ENCODE measurements around the gene ZNF12.

ZNF12 gene

DNA sequence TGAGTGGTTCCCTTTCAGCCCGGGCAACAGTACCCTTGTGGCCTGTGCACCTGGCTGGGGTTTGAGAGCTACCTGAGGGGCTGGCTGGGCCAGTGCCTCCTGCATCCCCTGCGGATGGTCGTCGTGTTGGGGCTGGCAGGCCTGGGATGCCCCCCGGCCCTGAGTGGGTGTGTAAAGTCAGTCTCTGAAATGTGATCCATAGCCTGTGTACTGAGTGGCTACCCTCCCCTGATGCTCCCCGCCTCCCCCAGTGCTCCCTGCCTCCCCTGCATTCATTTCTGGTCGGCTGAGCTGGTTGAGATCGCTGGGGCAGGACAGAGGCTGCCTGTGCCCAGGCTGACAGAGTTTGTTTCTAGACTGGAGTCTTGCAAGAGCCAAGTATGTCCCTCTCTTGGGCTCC, 60.3 kb downstream of the ZNF12 start:
- no peak for DNase-seq

DNA sequence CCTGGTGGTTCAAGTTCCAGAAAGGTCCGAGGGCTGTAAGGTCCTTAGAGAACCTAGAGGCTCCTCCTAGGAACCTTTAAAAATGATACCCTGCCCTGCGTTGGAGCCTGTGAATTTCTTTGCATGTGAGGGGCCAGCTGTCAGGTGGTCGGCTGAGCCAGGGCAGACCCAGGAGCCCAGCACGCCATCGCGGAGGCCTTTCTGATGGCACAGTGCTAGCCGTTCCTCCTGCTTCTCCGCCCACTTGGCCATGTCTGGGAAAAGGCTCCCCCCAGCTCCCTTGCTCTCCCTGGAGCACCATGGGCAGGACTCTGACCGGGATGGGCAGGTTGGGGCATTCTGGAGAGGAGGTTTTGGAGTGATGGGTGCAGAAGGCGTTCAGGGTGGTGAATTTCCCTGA, 62.0 kb downstream of the ZNF12 start:
- DNase-seq = no peak

GRCh38 chr7:6643915-6644625, 62.7 kb downstream of the ZNF12 start:
- DNase-seq = no peak

DNA sequence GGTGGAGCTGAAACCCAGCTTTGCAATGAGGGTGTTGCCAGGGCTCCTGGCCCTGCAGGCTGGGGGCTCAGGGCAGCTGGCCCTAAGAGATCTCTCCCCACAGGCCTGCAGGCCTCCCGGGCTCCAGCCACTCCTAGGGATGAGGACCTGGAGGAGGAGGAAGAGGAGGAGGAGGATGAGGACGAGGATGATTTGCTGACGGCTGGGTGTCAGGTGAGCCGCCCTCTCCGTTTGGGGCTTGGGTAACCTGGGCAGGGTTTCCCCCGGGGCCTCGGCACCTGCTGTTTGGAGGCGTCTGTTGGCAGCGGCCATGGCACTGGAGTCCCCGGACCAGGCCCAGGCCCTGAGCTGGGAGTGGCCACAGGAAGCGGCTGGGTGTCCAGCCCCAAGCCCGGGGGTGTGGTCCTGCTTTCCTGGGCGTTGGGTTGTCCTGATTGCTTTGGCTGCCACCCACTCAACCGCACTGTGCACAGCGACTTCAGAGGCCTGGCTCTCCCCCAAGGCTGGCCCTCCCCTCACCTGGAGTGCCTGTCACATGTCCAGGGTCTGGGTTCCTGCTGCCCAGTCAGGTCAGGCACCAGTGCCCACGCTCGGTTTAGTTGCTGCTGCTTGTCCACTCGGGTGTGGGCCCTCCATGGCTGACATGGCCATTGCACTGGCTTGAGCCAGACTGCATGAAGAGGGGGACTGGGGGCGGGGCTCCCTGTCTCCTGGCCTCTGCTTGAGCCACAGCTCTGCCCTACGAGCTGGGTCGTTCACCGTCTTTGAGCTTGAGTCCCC, 63.7 kb downstream of the ZNF12 start:
- DNase-seq = no peak

DNA sequence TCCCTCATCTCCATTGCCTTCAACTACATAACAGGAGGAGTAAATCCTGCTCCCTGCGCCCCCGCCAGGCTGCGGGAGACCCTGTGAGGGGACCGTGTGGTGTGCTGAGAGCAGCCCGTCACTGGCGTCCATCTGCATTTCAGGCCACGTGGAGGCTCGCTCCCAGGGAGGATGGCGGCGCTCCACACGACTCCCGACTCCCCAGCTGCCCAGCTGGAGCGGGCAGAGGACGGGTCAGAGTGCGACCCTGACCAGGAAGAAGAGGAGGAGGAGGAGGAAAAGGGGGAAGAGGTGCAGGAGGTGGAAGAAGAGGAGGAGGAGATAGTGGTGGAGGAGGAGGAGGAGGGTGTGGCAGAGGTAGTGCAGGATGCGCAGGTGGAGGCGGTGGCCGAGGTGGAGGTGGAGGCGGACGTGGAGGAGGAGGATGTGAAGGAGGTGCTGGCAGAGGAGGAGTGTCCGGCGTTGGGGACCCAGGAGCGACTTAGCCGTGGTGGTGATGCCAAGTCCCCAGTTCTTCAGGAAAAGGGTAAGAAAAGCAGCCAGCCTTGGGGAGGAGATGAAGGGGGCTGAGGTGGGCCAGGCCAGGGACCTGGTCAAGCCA, 64.4 kb downstream of the ZNF12 start:
- DNase-seq = no peak

DNA sequence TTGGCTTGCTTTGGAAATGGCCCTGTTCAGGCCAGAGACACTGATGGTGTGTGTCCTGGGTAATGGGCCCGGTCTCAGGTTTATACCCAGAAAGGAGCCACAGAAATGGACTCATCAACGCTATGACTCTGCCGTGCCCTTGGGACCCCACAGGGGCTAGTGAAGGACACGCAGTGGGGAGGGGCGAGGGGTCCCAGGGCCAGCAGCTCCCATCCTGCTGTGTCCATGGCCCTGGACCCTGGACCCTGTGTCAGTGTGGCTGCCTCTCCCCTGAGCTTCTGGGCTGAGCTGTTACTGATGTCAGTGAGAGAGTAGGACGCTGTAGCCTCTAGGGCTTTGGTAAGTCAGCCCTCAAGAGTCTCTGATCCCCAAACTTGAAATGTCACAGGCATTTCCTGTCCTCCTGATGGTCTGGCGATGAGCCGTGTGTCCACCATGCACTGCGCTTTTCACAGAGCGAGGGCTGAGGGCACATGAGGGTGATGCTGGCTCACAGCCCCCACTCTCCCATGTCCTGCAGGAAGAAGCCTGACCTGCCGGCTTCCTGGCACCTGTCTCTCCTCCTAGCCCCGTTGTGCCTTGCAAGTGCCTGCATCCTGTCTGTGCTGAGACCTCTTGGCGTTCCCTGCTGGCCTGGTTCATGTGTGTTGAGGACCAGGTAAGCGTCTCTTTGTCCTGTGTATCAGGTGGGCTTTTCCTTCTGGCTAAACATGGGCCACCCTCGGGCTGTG, 65.3 kb downstream of the ZNF12 start:
- DNase-seq = no peak

DNA sequence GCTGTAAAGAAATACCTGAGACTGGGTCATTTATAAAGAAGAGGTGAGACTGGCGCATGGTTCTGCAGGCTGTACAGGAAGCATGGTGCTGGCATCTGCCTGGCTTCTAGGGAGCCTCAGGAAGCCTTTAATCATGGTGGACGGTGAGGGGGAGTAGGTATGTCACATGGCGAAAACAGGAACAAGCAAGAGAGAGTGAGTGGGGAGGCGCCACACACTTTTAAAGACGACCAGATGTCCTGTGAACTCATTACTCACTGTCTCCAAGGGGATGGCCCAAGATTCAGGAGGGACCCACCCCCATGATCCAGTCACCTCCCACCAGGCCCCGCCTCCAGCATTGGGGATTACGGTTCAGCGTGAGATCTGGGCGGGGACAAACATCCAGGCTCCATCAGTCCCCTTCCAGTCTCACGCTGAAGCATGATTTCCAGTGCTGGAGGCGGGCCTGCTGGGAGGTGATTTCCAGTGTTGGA, 66.5 kb downstream of the ZNF12 start:
- DNase-seq = peak; percentile 38 to 55

- DNase-seq = no peak
Measured at GRCh38 chr7:6639627-6640026, 67.1 kb downstream of the ZNF12 start.

DNA sequence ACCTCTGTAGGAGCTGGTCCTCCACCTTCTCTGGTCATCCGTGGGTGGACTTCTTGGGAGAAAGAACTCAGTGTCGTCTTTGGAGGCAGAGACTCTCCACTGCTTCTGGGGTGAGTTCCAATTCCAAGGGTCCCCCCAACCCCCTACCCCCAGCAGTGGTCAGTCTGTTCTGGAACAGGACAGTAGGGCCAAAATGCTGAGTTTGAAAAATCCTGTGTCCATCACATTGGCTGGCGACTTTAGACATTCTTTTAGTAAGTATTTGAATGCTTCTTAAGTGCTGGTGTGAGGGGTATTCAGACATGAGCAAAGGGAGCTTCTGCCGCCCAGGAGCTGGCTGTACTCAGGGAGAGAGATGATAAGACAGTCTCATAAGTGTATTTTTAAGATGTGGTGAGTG, 67.7 kb downstream of the ZNF12 start:
- DNase-seq = no peak

Measured in activated CD4-positive, alpha-beta T cell treated with anti-CD3 and anti-CD28 coated beads, Interleukin-2, amount 50 U/mL, for 48 hours (primary cell).